CD4-positive, alpha-beta T cell treated with Interleukin-2 at 100 ng/mL for 4 hours (primary cell): Measurements from ENCODE around the gene ITSN1.
"Not testable (repeated sequence)": the region's sequence is repeated elsewhere in the genome, so short reads cannot be mapped to it uniquely, and the experiment has no call there.

ENCODE experiments used
- DNase-seq: peaks from one replicate; pipeline ENCODE4 v3.0.0-alpha.2; 2020; ENCODE audit warnings: low spot score

The ITSN1 gene

GRCh38 chr21:33865996-33866575 lies 223.8 kb downstream of the ITSN1 start:
- DNase-seq, result no peak

DNA sequence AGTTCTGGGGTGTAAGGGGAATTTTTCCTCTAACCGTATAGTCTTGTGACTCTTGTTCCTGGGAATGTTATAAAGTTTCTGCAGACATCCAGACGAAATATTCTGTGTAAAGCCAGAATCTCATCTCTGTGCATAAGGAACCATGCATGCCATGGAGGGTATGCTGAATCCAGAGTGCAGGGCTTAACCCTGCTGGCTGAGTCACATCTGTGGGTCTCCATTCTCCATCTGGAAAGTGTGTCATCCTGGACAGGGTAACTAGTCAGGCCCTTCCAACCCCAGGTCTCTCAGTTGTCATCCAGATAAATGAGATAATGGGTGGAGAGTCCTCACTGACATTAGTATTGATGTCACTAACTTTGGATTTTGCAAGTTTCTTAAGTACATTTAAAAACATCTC lies 224.5 kb downstream of the ITSN1 start:
- DNase-seq, result no peak

DNA sequence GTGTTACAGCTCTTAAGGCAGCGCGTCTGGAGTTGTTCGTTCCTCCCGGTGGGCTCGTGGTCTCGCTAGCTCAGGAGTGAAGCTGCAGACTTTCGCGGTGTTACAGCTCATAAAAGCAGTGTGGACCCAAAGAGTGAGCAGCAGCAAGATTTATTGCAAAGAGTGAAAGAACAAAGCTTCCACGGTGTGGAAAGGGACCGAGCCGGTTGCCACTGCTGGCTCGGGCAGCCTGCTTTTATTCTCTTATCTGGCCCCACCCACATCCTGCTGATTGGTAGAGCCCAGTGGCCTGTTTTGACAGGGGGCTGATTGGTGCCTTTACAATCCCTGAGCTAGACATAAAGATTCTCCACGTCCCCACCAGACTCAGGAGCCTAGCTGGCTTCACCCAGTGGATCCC lies 225.6 kb downstream of the ITSN1 start:
- not testable (repeated sequence) for DNase-seq

- no peak for DNase-seq
Measured at GRCh38 chr21:33869873-33870272, 227.6 kb downstream of the ITSN1 start.

DNA sequence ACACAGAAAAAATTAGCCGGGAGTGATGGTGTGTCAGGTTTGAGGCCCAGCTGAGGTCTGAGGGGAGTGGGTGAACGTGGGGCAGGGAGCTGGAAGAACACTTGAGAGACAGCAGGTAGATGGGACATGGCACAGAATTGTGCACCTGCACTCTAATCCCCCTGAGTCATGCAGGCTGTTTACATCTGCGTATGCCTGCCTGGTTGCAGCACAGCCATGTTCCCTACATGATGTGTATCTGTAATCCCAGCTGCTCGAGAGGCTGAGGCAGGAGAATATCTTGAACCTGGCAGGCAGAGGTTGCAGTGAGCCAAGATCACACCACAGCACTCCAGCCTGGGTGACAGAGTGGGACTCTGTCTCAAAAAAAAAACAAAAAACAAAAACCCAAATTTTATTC lies 228.5 kb downstream of the ITSN1 start:
- no peak for DNase-seq

DNA sequence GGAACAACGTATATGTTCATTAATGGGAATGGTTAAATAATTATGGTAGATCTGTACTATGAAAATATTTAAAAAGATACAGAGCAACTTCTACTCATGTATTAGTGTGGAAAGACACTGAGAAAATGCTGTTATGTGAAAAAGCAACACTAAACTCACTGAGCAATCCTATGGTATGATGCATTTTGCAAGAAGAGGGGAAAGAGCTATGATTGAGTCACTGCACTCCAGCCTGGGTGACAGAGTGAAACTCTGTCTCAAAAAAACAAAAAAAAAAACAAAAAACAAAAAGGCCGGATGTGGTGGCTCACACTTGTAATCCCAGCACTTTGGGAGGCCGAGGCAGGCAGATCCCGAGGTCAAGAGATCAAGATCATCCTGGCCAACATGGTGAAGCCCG lies 228.9 kb downstream of the ITSN1 start:
- no peak for DNase-seq

- DNase-seq, result no peak
Measured at GRCh38 chr21:33872881-33873515, 230.7 kb downstream of the ITSN1 start.

- no peak for DNase-seq
Measured at GRCh38 chr21:33874161-33874560, 231.9 kb downstream of the ITSN1 start.

DNA sequence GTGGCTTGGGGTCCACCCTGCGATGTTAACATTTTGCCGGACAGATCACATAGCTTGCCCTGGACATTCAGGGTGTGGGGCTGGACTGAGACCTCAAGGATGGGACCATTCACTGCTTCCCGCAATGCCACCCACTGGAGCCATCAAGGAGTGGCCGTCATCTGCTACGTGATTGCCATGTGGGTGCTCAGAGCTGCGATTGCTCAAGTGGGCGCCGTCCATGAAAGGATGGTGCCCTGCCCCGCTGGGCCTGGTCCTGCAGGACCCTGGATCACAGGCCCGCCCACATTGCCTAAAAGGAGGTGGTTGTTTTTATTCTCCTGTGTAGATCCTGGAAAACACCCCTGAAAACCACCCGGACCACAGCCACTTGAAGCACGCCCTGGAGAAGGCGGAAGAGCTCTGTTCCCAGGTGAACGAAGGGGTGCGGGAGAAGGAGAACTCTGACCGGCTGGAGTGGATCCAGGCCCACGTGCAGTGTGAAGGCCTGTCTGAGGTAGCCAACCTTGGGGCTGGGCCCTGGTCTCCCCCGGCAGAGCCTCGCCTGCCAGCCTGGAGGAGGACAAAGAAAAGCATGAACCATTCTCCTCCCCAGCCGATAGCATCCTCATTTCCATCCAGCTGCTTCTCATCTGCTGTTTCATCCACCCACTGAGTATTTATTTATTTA lies 232.9 kb downstream of the ITSN1 start:
- DNase-seq, result no peak

DNA sequence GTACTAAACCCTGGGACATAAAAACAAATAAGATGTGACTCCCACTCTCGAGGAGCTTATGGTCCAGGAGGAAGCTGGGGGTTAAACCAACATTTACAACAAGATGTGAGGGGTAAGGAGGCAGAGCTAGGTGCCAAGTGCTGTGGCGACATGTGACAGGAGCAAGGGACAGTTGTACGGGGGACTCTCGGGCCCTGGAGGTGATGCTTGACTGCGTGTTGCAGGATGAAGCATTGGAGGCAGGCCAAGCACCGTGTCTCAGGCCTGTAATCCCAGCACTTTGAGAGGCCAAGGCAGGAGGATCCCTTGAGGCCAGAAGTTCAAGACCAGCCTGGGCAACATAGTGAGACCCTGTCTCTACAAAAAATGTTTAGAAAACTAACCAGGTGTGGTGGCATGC lies 236.5 kb downstream of the ITSN1 start:
- no peak for DNase-seq

DNA sequence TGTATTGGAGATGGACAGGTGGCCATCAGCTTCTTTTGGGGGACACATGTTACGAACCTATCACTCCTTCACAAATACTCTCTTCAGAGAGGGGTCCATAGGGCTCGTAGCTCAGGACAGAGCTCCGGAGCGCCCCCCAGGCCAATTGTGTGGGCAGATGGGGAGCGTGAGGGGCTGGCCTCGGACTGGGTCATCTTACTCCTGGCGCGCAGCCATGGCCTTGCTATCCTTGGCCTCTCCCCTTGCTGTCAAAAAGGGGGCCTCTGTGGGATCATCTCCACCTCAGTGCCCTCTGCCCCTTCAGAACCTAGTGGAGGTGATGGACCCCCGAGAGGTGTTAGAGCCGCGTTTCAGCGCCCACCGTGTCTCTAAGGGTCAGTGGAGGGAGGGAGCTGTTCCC lies 238.3 kb downstream of the ITSN1 start:
- DNase-seq, result no peak

- no peak for DNase-seq
Measured at GRCh38 chr21:33881689-33882440, 239.6 kb downstream of the ITSN1 start.

- no peak for DNase-seq
Measured at GRCh38 chr21:33883118-33883517, 240.8 kb downstream of the ITSN1 start.

GRCh38 chr21:33884376-33885171 lies 242.3 kb downstream of the ITSN1 start:
- DNase-seq, result no peak

GRCh38 chr21:33885172-33885514 lies 242.8 kb downstream of the ITSN1 start:
- DNase-seq, result no peak

DNA sequence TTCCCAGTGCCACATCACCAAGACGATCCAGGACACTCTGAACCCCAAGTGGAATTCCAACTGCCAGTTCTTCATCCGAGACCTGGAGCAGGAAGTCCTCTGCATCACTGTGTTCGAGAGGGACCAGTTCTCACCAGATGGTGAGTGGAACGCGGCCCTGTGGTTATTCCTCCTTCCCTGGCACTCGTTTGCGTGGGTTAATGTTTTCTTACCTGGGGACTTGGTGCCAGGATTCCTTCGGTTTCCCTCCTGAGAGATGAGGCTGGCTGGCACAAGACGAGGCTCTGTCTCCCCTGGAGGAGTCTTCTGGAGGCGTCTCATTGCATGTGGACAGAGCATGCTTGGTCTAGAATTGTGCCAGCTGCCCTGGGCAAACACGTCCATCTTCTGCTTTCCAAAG lies 244.0 kb downstream of the ITSN1 start:
- DNase-seq, result no peak

- no peak for DNase-seq
Measured at GRCh38 chr21:33890187-33890586, 247.9 kb downstream of the ITSN1 start.

- no peak for DNase-seq
Measured at GRCh38 chr21:33892853-33893252, 250.6 kb downstream of the ITSN1 start.

- no peak for DNase-seq
Measured at GRCh38 chr21:33893917-33894316, 251.6 kb downstream of the ITSN1 start.

- peak; percentile 45 for DNase-seq
Measured at GRCh38 chr21:33894736-33895288, 252.5 kb downstream of the ITSN1 start.

GRCh38 chr21:33895356-33895755 lies 253.1 kb downstream of the ITSN1 start:
- no peak for DNase-seq

- no peak for DNase-seq
Measured at GRCh38 chr21:33896691-33897090, 254.4 kb downstream of the ITSN1 start.
